Measurements from ENCODE around the gene NDRG4. TPM values are rescaled to one million over a fixed set of nuclear protein-coding genes. Genes with fewer than 3 reads are reported as not detected.

NDRG4 gene
- 677 TPM for total RNA-seq (ENCODE audit: unreplicated experiment)
- long read RNA-seq, transcript NDRG4-219 (1 exons, 2,700 nt) = minor isoform, 21 of 89 reads
- long read RNA-seq, transcript NDRG4-236 (14 exons, 3,265 nt) = major isoform, 39 of 89 reads
- long read RNA-seq, transcript NDRG4-202 (15 exons, 1,375 nt) = minor isoform, 11 of 89 reads
- long read RNA-seq, partial matches to known transcripts = 2 of 89 reads
- long read RNA-seq, other reads (novel, unspliced or antisense) = 10 of 89 reads

- Mint-ChIP-seq H3K36me3 (ENCODE audit: unreplicated experiment) (no peaks in the 10 kb centered on the region), H3K4me1 (ENCODE audit: low read depth, unreplicated experiment) (peaks cover 22% of the 10 kb centered on the region), H3K9me3 (ENCODE audit: unreplicated experiment) (peaks cover 19% of the 10 kb centered on the region), H3K4me3 (ENCODE audit: unreplicated experiment) (peak within 1 kb of the TSS; percentile 99), H3K27ac (ENCODE audit: unreplicated experiment) (peak within 1 kb of the TSS; percentile 94), H3K27me3 (ENCODE audit: unreplicated experiment) (peaks cover 15% of the 10 kb centered on the region)
- TF ChIP-seq CTCF (IDR thresholded peaks at IDR 0.05; ENCODE audit: partially characterized antibody, unreplicated experiment) = no peak
- peak; percentile 92 for DNase-seq
These were observed at the start of gene NDRG4 for GRCh38 chr16:58499615-58500351. NDRG4 (plus strand) TSS chr16:58500143; CDS start chr16:58500249, 106 bp downstream.

- Mint-ChIP-seq H3K4me1 (ENCODE audit: low read depth, unreplicated experiment) (peaks cover 3% of the 10 kb centered on the region), H3K4me3 (ENCODE audit: unreplicated experiment) (no peak overlapping the region), H3K36me3 (ENCODE audit: unreplicated experiment) (peaks cover 7% of the 10 kb centered on the region), H3K27ac (ENCODE audit: unreplicated experiment) (no peak overlapping the region), H3K27me3 (ENCODE audit: unreplicated experiment) (peaks cover 9% of the 10 kb centered on the region), H3K9me3 (ENCODE audit: unreplicated experiment) (peaks cover 6% of the 10 kb centered on the region)
- no peak for DNase-seq
- TF ChIP-seq CTCF (IDR thresholded peaks at IDR 0.05; ENCODE audit: partially characterized antibody, unreplicated experiment) = no peak
These were observed 49.4 kb upstream of the NDRG4 start for GRCh38 chr16:58450590-58450989.

- TF ChIP-seq CTCF (IDR thresholded peaks at IDR 0.05; ENCODE audit: partially characterized antibody, unreplicated experiment) = no peak
- no peak overlapping the region for H3K4me3 Mint-ChIP-seq (ENCODE audit: unreplicated experiment)
- H3K27me3 Mint-ChIP-seq (ENCODE audit: unreplicated experiment) = peaks cover 9% of the 10 kb centered on the region
- peaks cover 7% of the 10 kb centered on the region for H3K36me3 Mint-ChIP-seq (ENCODE audit: unreplicated experiment)
- H3K9me3 Mint-ChIP-seq (ENCODE audit: unreplicated experiment) = peaks cover 6% of the 10 kb centered on the region
- no peak for DNase-seq
- peaks cover 3% of the 10 kb centered on the region for H3K4me1 Mint-ChIP-seq (ENCODE audit: low read depth, unreplicated experiment)
- H3K27ac Mint-ChIP-seq (ENCODE audit: unreplicated experiment) = no peak overlapping the region
These were observed 48.7 kb upstream of the NDRG4 start for GRCh38 chr16:58451265-58451689.

GRCh38 chr16:58451945-58452401 is 48.0 kb upstream of the NDRG4 start:
- Mint-ChIP-seq H3K36me3 (ENCODE audit: unreplicated experiment) (peaks cover 7% of the 10 kb centered on the region), H3K9me3 (ENCODE audit: unreplicated experiment) (peaks cover 6% of the 10 kb centered on the region), H3K27me3 (ENCODE audit: unreplicated experiment) (peaks cover 6% of the 10 kb centered on the region), H3K4me3 (ENCODE audit: unreplicated experiment) (no peak overlapping the region), H3K4me1 (ENCODE audit: low read depth, unreplicated experiment) (peaks cover 3% of the 10 kb centered on the region), H3K27ac (ENCODE audit: unreplicated experiment) (no peak overlapping the region)
- no peak for TF ChIP-seq CTCF (IDR thresholded peaks at IDR 0.05; ENCODE audit: partially characterized antibody, unreplicated experiment)
- no peak for DNase-seq

- no peak for DNase-seq
- Mint-ChIP-seq H3K27me3 (ENCODE audit: unreplicated experiment) (peaks cover 9% of the 10 kb centered on the region), H3K9me3 (ENCODE audit: unreplicated experiment) (peaks cover 8% of the 10 kb centered on the region), H3K27ac (ENCODE audit: unreplicated experiment) (no peak overlapping the region), H3K36me3 (ENCODE audit: unreplicated experiment) (peaks cover 7% of the 10 kb centered on the region), H3K4me1 (ENCODE audit: low read depth, unreplicated experiment) (peaks cover 3% of the 10 kb centered on the region), H3K4me3 (ENCODE audit: unreplicated experiment) (no peak overlapping the region)
- no peak for TF ChIP-seq CTCF (IDR thresholded peaks at IDR 0.05; ENCODE audit: partially characterized antibody, unreplicated experiment)
These were observed 47.3 kb upstream of the NDRG4 start for GRCh38 chr16:58452640-58453039.

All from glutamatergic neuron (in vitro differentiated cells).